B cell (primary cell): Measurements from ENCODE around the gene CHIT1.

Experiments
- EZH2 ChIP-seq: IDR thresholded peaks from 2 replicates; pipeline ENCODE4 v1.6.1; 2012; ENCODE audit warnings: borderline replicate concordance, low read depth, mild to moderate bottlenecking, moderate library complexity, low read length; ENCODE audit not compliant: insufficient read depth, poor library complexity, severe bottlenecking
- TF ChIP-seq, protein P1 (sequence below): fragments of 200-600 bp; IDR thresholded peaks from one replicate; pipeline ENCODE4 v1.8.0; 2022; ENCODE audit warnings: antibody characterized with exemption, mild to moderate bottlenecking

DNA sequence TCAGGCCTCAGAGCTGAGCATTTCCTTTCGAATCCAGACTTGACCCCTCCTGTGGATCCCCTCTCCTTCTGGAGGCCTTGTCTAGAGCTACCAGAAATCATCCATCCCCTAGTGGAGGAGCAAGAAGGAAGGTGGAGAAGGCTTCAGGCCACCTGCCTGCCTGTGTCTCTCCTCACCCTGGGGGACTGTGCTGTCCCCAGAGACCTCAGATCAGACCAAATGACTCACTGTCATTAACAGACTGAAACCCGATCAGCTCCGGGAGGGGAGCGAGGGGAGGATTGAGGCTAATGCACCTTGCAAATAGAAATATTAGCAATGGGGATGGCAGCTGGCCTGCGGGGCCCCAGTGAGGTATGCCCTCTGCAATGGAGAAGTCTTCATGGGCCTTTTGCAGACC is 55.9 kb downstream of the CHIT1 start:
- TF ChIP-seq, protein P1, sequence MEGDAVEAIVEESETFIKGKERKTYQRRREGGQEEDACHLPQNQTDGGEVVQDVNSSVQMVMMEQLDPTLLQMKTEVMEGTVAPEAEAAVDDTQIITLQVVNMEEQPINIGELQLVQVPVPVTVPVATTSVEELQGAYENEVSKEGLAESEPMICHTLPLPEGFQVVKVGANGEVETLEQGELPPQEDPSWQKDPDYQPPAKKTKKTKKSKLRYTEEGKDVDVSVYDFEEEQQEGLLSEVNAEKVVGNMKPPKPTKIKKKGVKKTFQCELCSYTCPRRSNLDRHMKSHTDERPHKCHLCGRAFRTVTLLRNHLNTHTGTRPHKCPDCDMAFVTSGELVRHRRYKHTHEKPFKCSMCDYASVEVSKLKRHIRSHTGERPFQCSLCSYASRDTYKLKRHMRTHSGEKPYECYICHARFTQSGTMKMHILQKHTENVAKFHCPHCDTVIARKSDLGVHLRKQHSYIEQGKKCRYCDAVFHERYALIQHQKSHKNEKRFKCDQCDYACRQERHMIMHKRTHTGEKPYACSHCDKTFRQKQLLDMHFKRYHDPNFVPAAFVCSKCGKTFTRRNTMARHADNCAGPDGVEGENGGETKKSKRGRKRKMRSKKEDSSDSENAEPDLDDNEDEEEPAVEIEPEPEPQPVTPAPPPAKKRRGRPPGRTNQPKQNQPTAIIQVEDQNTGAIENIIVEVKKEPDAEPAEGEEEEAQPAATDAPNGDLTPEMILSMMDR: no peak
- TF ChIP-seq EZH2: no peak
